HEK293T (cell line): ENCODE results near the gene SCNN1B.
"Not testable (repeated sequence)": the region's sequence is repeated elsewhere in the genome, so short reads cannot be mapped to it uniquely, and the experiment has no call there.

ENCODE experiments used
- CTCF ChIA-PET: fragments of 350-600 bp; formaldehyde crosslinking; extraction: SDS; loops from one replicate; lab custom pipeline; 2021; ENCODE audit warnings: antibody characterized with exemption, inconsistent platforms; lab: Yijun Ruan, JAX
- POLR2A ChIA-PET: fragments of 350-600 bp; formaldehyde crosslinking; extraction: SDS; loops from one replicate; lab custom pipeline; 2020; ENCODE audit warnings: antibody characterized with exemption, inconsistent platforms; lab: Yijun Ruan, JAX
- DNase-seq: peaks from one replicate; pipeline ENCODE4 v3.0.0; 2012; ENCODE audit warnings: mixed read lengths; ENCODE audit errors: extremely low spot score
- ARNT ChIP-seq: fragments of 450-650 bp; IDR thresholded peaks from 2 replicates; pipeline ENCODE4 v1.6.1; 2017; ENCODE audit warnings: mild to moderate bottlenecking
- BHLHE40 ChIP-seq: fragments of 450-650 bp; IDR thresholded peaks from 2 replicates; pipeline ENCODE4 v1.6.1; 2016; ENCODE audit warnings: mild to moderate bottlenecking, moderate library complexity, borderline replicate concordance
- CTBP1 ChIP-seq: fragments of 450-650 bp; IDR thresholded peaks from 2 replicates; pipeline ENCODE4 v1.6.1; 2016; ENCODE audit warnings: borderline replicate concordance
- ELF4 ChIP-seq: fragments of 450-650 bp; IDR thresholded peaks from 2 replicates; pipeline ENCODE4 v1.6.1; 2017; ENCODE audit warnings: antibody characterized with exemption
- FOXA1 ChIP-seq: fragments of 450-650 bp; IDR thresholded peaks from 2 replicates; pipeline ENCODE4 v1.6.1; 2016; ENCODE audit warnings: mild to moderate bottlenecking
- FOXK2 ChIP-seq: fragments of 450-650 bp; IDR thresholded peaks from 2 replicates; pipeline ENCODE4 v1.6.1; 2016; ENCODE audit warnings: mild to moderate bottlenecking
- FOXM1 ChIP-seq: fragments of 450-650 bp; IDR thresholded peaks from 2 replicates; pipeline ENCODE4 v1.6.1; 2017; ENCODE audit warnings: mild to moderate bottlenecking, borderline replicate concordance
- HDGF ChIP-seq: fragments of 450-650 bp; IDR thresholded peaks from 2 replicates; pipeline ENCODE4 v1.6.1; 2017; ENCODE audit warnings: antibody characterized with exemption, borderline replicate concordance
- L3MBTL2 ChIP-seq: fragments of 450-650 bp; conservative IDR thresholded peaks from 2 replicates; pipeline ENCODE4 v1.6.1; 2016; ENCODE audit warnings: mild to moderate bottlenecking
- LEF1 ChIP-seq: fragments of 450-650 bp; IDR thresholded peaks from 2 replicates; pipeline ENCODE4 v1.6.1; 2017; ENCODE audit warnings: mild to moderate bottlenecking, borderline replicate concordance
- NFRKB ChIP-seq: fragments of 450-650 bp; IDR thresholded peaks from 2 replicates; pipeline ENCODE4 v1.6.1; 2016; ENCODE audit warnings: mild to moderate bottlenecking, moderate library complexity
- PKNOX1 ChIP-seq: fragments of 450-650 bp; IDR thresholded peaks from 2 replicates; pipeline ENCODE4 v1.6.1; 2016
- SP1 ChIP-seq: fragments of 450-650 bp; IDR thresholded peaks from 2 replicates; pipeline ENCODE4 v1.6.1; 2017
- SUZ12 ChIP-seq: fragments of 450-650 bp; IDR thresholded peaks from 2 replicates; pipeline ENCODE4 v1.6.1; 2016; ENCODE audit warnings: mild to moderate bottlenecking
- TARDBP ChIP-seq: fragments of 450-650 bp; IDR thresholded peaks from 2 replicates; pipeline ENCODE4 v1.6.1; 2016
- ZNF384 ChIP-seq: fragments of 450-650 bp; IDR thresholded peaks from 2 replicates; pipeline ENCODE4 v1.6.1; 2016

The SCNN1B gene

DNA sequence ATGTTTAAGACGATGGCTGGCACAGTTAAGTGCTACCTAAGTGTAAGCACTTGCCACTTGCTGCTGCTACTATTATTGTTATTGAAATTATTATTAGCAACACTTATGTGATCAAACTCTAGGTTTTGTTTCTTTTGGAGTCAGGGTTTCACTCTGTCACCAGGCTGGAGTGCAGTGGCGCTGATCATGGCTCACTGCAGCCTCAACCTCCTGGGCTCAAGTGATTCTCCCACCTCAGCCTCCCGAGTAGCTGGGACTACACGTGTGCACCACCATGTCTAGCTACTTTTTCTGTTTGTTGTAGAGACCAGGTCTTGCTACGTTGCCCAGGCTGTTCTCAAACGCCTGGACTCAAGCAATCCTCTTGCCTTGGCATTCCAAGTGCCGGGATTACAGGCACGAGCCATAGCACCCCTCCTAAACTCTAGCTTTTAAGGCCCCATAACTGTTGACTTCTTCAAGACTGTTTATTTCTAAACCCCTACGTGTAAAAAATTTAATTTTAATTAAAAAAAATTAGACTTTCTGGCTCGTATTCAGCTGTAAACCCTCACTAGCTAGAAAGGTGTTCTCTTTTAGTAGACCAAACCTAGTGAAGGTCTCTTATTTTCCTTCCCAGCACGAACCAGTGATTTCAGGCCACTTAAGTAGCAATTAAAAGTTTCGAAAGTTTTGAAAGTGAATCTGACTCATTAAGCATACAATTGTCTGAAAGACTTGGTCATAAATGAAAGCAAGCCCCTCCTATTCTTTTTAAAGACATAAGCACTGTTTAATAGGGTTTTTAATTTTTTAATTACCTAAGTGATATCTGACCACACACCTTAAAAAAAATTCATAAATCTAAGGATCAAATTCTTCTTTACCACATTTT, 11.7 kb upstream of the SCNN1B start:
- TF ChIP-seq ELF4 (no peak), NFRKB (no peak), BHLHE40 (no peak), FOXM1 (no peak), FOXA1 (no peak), PKNOX1 (no peak), ARNT (no peak), ZNF384 (no peak), HDGF (no peak)
- DNase-seq: no peak
- ChIA-PET POLR2A (no interaction called here), CTCF (interaction anchor here (0.6 kb wide), 1 partner anchor 46 kb away, joined by 3 read pairs; no protein-coding TSS in a partner anchor)

- CTCF ChIA-PET: no interaction called here
- TF ChIP-seq L3MBTL2: no peak
- no peak for TF ChIP-seq ELF4
- TF ChIP-seq ARNT: no peak
- no peak for TF ChIP-seq CTBP1
- TF ChIP-seq FOXK2: no peak
- TF ChIP-seq TARDBP: no peak
- no peak for TF ChIP-seq LEF1
- no peak for TF ChIP-seq BHLHE40
- no peak for TF ChIP-seq ZNF384
- TF ChIP-seq PKNOX1: no peak
- no peak for TF ChIP-seq SUZ12
- TF ChIP-seq SP1: no peak
- POLR2A ChIA-PET: no interaction called here
- no peak for DNase-seq
Measured at GRCh38 chr16:23293016-23293415, 9.1 kb upstream of the SCNN1B start.

- no peak for DNase-seq
- TF ChIP-seq SUZ12 (no peak), HDGF (no peak), BHLHE40 (no peak), LEF1 (no peak), ELF4 (no peak), L3MBTL2 (no peak), CTBP1 (no peak), NFRKB (no peak), ZNF384 (no peak), SP1 (no peak), FOXK2 (no peak), TARDBP (no peak), FOXM1 (no peak), ARNT (no peak), PKNOX1 (no peak), FOXA1 (no peak)
- POLR2A ChIA-PET: no interaction called here
- CTCF ChIA-PET: no interaction called here
Measured at GRCh38 chr16:23294260-23294659, 7.8 kb upstream of the SCNN1B start.

- POLR2A ChIA-PET: no interaction called here
Measured at GRCh38 chr16:23296994-23297393, 5.1 kb upstream of the SCNN1B start.

GRCh38 chr16:23298290-23298915, 3.7 kb upstream of the SCNN1B start:
- no peak for TF ChIP-seq SP1
- TF ChIP-seq CTBP1: no peak
- no peak for TF ChIP-seq TARDBP
- no peak for TF ChIP-seq LEF1
- TF ChIP-seq SUZ12: no peak
- no peak for TF ChIP-seq FOXA1
- TF ChIP-seq ELF4: no peak
- TF ChIP-seq FOXK2: no peak
- TF ChIP-seq NFRKB: no peak
- no peak for TF ChIP-seq FOXM1
- TF ChIP-seq PKNOX1: no peak
- no peak for TF ChIP-seq BHLHE40
- TF ChIP-seq HDGF: no peak
- no peak for TF ChIP-seq ZNF384
- no peak for TF ChIP-seq L3MBTL2
- TF ChIP-seq ARNT: no peak
- CTCF ChIA-PET: no interaction called here
- POLR2A ChIA-PET: interaction anchor here (0.5 kb wide), 1 partner anchor 155 kb away, joined by 3 read pairs; no protein-coding TSS in a partner anchor
- no peak for DNase-seq

More at GRCh38 chr16:23296994-23297393, 5.1 kb upstream of the SCNN1B start:
- CTCF ChIA-PET: no interaction called here
- TF ChIP-seq CTBP1 (no peak), HDGF (no peak), L3MBTL2 (peak; percentile 45)
- DNase-seq: peak; percentile 55

DNA sequence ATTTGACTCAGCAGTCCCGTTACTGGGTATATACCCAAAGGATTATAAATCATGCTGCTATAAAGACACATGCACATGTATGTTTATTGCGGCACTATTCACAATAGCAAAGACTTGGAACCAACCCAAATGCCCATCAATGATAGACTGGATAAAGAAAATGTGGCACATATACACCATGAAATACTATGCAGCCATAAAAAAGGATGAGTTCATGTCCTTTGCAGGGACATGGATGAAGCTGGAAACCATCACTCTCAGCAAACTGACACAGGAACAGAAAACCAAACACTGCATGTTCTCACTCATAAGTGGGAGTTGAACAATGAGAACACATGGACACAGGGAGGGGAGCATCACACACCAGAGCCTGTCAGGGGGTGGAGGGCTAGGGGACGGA, 2.3 kb upstream of the SCNN1B start:
- CTCF ChIA-PET: interaction anchor here (0.7 kb wide), 1 partner anchor 9 kb away, joined by 6 read pairs; no protein-coding TSS in a partner anchor
- DNase-seq, POLR2A ChIA-PET: not testable (repeated sequence)
